ENCODE results near the gene TBC1D8B. TPM values are rescaled to one million over a fixed set of nuclear protein-coding genes. Genes with fewer than 3 reads are reported as not detected.

TBC1D8B gene
- total and polyA plus RNA-seq, 2 of the 13 experiments (the other 11 are each of a cell fraction or from before 2014, with no cell fraction given), result 6.2 to 7.2 TPM

- ChIA-PET CTCF (ENCODE audit: low intra/inter-chr PET ratio, low total read pairs) (no interaction called here), POLR2A (no interaction called here)
- Histone ChIP-seq H3K27me3 (ENCODE audit: control insufficient read depth in 1 of 2, insufficient read depth in 2 of 2, low read length in 2 of 2) (no peaks in the 10 kb centered on the region), H3K36me3 (replicated peaks in 1 of 2; ENCODE audit: control insufficient read depth in 1 of 2, insufficient read depth in 2 of 2, low read length in 2 of 2) (peaks cover 0 to 6% of the 10 kb centered on the region in 2 experiments; a peak in 1 of 5 replicates), H3K27ac (ENCODE audit: extremely low read length, insufficient read depth, low read length) (no peak overlapping the region), H3K4me2 (ENCODE audit: low read depth, low read length) (no peak overlapping the region), H3K9ac (ENCODE audit: insufficient read depth, low read depth, low read length) (no peak overlapping the region), H3K4me3 (replicated peaks in 1 of 3; ENCODE audit: insufficient read depth in 1 of 3, low read depth in 2 of 3, low read length in 3 of 3) (no peak overlapping the region), H3K9me3 (ENCODE audit: low read length) (no peaks in the 10 kb centered on the region), H3K4me1 (ENCODE audit: insufficient read depth, low read length) (peaks cover 23% of the 10 kb centered on the region), H4K20me1 (ENCODE audit: insufficient read depth, low read length) (no peaks in the 10 kb centered on the region), H2AFZ (ENCODE audit: low read length) (no peak overlapping the region), H3K79me2 (ENCODE audit: insufficient read depth, low read length) (no peaks in the 10 kb centered on the region)
- FAIRE-seq (no peak), DNase-seq (ENCODE audit: low spot score) (no peak), ATAC-seq (no peak)
- in situ Hi-C loops (cut with HindIII; ENCODE audit: extremely low pct_ligation_motif_present, low pct_unique_long_range_greater_than_20kb), result loop anchor here (25.0 kb wide), 1 partner anchor 296 kb away; no protein-coding TSS in a partner anchor
- intact Hi-C loops (cut with micrococcal nuclease; ENCODE audit: unreplicated experiment), result loop anchor here (2.0 to 10.0 kb wide), 2 partner anchors 17 to 49 kb away; no protein-coding TSS in a partner anchor
- TF ChIP-seq MYPOP (CRISPR knock-in tag; IDR thresholded peaks at IDR 0.05), result no peak
- no peak for TF ChIP-seq ZNF557 (CRISPR knock-in tag; IDR thresholded peaks at IDR 0.05)
- TF ChIP-seq ZMYM4 (CRISPR knock-in tag; IDR thresholded peaks at IDR 0.05), result no peak
- no peak for TF ChIP-seq RFX1 (IDR thresholded peaks at IDR 0.05)
- no peak for TF ChIP-seq GPN1 (CRISPR knock-in tag; IDR thresholded peaks at IDR 0.05; ENCODE audit: borderline replicate concordance)
- TF ChIP-seq ZNF343 (CRISPR knock-in tag; IDR thresholded peaks at IDR 0.05), result no peak
- no peak for TF ChIP-seq KAT8 (CRISPR knock-in tag; IDR thresholded peaks at IDR 0.05)
- TF ChIP-seq SETDB1 (CRISPR knock-in tag; IDR thresholded peaks at IDR 0.05; ENCODE audit: borderline replicate concordance), result no peak
- TF ChIP-seq ZNF639 (CRISPR knock-in tag; conservative IDR thresholded peaks at IDR 0.05), result no peak
- TF ChIP-seq TP53 (CRISPR knock-in tag; conservative IDR thresholded peaks at IDR 0.05), result no peak
- TF ChIP-seq IKZF4 (CRISPR knock-in tag; IDR thresholded peaks at IDR 0.05; ENCODE audit: borderline replicate concordance, low read depth, not compliant biosample characterization), result no peak
- TF ChIP-seq ZNF605 (CRISPR knock-in tag; IDR thresholded peaks at IDR 0.05), result no peak
- no peak for TF ChIP-seq ZNF484 (CRISPR knock-in tag; IDR thresholded peaks at IDR 0.05; ENCODE audit: borderline replicate concordance, low read depth)
- TF ChIP-seq ZBTB46 (CRISPR knock-in tag; IDR thresholded peaks at IDR 0.05; ENCODE audit: borderline replicate concordance), result no peak
- WGBS (ENCODE audit: low lambda C conversion rate), result 98% methylated on average over 5 of the region's 7 CpGs
- no TSS peak for BruUV-seq (replicated peaks)
Measured at GRCh38 chrX:106783716-106784115, 18.8 kb upstream of the TBC1D8B start.

Measured in HepG2 (cell line).